NOMO-1 treated with DMSO at 0.1 percent for 48 hours (cell line): ENCODE data around the gene DENND6B.
A peak's percentile ranks its signal among the peaks of the same experiment; 100 is the strongest.
"Not testable (repeated sequence)": the region's sequence is repeated elsewhere in the genome, so short reads cannot be mapped to it uniquely, and the experiment has no call there.

Source experiments
- DNase-seq: peaks from one replicate; lab custom pipeline; 2025; ENCODE audit not compliant: unreplicated experiment; lab: John Stamatoyannopoulos, UW

DENND6B gene

GRCh38 chr22:50339945-50340879, 13.4 kb upstream of the DENND6B start:
- DNase-seq, result peak; percentile 32

GRCh38 chr22:50338860-50339462, 12.1 kb upstream of the DENND6B start:
- DNase-seq, result no peak

DNA sequence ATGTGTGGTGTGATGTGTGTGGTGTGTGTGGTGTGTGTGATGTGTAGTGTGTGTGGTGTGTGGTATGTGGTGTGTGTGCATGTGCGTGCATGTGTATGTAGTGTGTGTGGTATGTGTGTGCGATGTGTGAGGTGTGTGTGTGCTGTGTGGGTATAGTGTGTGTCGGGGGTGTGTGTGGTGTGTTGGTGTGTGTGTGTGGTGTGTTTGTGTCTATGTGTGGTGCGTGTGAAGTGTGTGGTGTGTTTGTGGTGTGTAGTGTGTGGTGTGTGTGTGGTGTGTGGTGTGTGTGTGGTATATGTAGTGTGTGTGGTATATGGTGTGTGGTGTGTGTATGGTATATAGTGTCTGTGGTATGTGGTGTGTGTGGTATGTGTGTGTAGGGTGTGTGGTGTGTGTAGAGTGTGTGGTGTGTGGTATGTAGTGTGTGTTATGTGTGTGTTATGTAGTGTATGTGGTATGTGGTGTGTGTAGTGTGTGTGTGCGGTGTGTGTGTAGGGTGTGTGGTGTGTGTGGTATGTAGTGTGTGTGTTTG, 11.3 kb upstream of the DENND6B start:
- DNase-seq, result no peak

DNA sequence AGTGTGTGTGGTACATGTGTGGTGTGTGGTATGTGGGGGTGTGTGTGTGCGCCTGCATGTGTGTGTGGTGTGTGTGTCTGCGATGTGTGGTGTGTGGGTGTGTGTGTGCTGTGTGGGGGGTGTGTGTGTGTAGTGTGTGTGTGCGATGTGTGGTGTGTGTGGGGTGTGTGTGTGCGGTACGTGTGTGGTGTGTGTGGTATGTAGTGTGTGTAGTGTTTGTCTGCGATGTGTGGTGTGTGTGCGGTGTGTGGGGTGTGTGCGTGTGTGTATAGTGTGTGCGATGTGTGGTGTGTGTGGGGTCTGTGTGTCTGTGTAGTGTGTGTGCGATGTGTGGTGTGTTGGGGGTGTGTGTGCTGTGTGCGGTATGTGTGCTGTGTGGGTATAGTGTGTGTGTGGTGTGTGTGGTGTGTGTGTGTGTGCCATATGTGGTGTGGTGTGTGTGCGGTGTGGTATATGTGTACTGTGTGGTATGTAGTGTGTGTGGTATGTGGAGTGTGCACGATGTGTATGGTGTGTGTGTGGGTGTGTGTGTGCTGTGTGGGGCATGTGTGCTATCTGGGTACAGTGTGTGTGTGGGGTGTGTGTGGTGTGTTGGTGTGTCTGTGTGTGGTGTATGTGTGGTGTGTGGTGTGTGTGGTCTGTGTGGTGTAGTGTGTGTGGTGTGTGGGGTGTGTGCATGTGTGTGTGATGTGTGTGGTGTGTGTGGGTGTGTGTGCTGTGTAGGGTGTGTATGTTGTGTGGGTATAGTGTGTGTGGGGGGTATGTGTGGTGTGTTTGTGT, 10.6 kb upstream of the DENND6B start:
- DNase-seq, result no peak

GRCh38 chr22:50334433-50334832, 7.6 kb upstream of the DENND6B start:
- DNase-seq, result not testable (repeated sequence)

DNA sequence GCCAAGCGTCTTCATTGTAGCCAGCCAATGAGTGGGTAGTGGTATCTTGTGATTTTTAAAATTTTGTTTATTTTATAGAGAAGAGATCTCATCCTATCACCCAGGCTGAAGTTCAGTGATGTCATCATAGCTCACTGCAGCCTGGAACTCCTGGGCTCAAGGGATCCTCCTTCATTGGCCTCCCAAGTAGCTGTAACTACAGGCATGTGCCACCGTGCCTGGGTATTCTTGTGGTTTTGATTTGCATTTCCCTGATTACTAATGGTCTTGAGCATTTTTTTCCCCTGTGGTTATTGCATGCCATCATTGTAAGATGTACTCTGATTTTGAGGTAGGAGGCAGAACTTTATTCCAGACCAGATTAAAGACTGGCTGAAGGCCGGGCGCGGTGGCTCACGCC, 2.4 kb upstream of the DENND6B start:
- DNase-seq, result no peak

DNA sequence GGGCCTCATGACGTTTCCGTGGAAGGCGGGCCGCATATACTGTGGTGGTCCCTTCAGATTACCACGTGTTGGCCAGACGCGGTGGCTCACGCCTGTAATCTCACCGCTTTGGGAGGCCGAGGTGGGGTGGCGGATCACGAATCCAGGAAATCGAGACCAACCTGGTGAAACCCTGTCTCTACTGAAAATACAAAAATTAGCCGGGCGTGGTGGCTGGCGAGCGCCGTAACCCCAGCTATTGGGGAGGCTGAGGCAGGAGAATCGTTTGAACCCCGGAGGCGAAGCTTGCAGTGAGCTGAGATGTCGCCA, 853 bp upstream of the DENND6B start:
- DNase-seq, result no peak

- no peak for DNase-seq
Observed at GRCh38 chr22:50326225-50326955, 422 bp downstream of the DENND6B start.

DNA sequence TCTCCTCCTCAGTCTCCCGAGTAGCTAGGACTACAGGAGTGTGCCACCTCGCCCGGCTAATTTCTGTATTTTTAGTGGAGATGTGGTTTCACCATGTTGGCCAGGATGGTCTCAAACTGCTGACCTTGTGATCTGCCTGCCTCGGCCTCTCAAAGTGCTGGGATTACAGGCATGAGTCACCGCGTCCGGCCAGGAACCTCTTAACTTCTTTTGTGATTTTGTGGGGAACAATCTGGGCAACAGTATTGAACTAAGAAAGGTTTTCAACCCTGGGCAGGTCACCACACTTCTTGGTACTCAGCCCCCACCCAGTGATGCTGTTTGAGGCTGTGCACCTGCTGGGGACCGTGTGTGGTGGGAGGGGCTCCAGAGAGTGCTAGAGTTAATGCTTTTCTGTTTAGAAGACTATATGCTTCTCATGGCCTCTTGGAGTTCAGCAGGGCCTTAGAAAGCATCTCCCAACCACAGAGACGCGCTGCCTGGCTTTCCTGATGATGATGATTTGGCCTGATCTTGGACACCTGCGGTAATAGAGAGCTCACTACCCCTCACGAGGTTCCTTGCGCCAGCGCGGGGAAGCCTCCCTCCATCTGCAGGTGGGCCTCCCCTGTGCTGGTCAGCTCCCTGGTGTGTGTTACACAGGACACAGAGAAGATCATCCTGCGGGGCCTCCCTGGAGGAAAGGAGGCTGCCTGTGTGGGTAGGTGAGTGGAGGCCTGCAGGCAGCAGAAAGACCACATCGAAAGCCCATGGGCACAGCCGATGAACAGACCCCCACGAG, 1.2 kb downstream of the DENND6B start:
- DNase-seq, result no peak

DNA sequence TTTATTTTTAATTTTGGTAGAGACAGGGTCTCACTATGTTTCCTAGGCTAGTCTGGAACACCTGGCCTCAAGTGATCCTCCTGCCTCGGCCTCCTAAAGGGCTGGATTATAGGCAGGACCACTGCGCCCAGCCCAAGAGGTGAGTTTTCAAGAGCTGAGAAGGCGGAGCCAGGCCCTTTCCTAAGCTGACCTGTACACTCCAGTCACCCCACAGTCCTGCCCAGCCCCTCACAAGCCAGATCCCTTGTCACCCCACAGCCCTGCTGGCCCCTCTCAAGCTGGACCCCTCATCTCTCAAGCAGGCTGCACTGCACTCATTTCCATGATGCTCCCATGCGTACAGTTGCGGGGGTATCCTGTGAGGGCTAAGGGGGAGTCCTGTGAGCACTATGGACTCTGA, 2.9 kb downstream of the DENND6B start:
- DNase-seq, result no peak

DNA sequence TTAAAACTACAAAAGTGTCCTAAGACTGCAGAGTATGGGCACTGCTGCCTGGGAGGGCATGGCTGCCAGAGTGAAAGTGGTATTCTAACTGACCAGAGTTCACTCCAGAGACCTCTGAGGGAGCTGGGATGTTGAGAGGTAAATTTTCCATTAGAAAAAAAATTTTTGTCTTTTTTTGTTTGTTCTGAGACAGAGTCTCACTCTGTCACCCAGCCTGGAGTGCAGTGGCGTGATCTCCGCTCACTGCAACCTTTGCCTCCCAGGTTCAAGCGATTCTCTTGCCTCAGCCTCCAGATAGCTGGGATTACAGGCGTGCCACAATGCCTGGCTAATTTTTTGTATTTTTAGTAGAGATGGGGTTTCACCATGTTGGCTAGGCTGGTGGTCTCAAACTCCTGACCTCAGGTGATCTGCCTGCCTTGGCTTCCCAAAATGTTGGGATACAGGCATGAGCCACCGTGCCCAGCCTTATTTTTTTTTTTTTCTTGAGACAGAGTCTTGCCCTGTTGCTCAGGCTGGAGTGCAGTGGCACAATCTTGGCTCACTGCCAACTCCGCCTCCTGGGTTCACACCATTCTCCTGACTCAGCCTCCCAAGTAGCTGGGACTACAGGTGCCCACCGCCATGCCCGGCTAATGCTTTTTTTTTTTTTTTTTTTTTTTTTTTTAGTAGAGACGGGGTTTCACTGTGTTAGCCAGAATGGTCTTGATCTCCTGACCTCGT, 4.3 kb downstream of the DENND6B start:
- not testable (repeated sequence) for DNase-seq

DNA sequence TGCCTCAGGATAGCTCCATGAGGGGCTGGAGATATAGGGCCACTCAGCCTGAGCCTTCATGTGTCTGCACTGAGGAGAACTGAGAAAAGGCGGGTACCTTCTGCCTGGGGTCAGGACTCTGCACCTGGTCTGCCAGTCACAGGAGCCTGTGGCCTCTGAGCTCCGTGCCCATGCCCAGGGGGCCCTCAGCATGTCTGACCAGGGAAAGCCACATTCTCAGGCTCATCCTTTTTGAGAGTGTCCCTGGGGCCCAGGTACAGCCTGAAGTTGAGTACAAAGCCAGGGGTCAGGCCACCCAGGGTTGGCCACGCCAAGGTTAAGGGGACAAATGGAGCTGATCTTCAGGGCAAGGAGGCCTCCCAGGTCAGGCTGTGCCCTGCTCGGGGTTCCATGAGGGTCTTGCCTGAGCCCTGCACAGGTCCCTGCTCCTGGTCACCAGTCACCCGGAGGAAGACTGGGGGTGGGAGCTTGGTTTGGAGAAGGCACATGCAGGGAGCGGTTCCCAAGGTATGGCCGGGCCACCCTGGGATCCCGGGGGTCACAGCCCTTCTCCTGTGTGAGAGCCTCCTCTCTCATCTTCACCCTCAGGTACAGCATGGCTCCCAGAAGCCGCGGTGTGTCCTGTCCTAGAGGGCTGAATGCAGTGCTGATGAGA, 6.0 kb downstream of the DENND6B start:
- DNase-seq, result no peak

DNA sequence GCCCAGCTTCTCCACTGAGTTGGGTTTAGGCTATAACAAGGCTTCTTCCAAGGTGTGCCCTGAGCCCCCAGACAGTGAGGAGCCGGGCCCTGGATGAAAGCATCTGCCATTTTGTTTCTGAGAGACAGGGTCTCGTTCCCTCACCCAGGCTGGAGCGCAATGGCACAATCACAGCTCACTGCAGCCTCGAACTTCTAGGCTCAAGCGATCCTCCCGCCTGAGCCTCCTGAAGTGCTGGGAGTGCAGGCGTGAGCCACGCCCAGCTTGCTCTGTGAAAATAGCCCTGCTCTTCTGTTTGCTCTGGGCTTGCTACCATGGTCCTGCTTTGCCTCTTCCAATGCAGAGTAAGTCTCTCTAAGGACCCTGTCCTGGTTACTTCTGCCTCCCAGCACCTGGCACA, 6.7 kb downstream of the DENND6B start:
- no peak for DNase-seq

DNA sequence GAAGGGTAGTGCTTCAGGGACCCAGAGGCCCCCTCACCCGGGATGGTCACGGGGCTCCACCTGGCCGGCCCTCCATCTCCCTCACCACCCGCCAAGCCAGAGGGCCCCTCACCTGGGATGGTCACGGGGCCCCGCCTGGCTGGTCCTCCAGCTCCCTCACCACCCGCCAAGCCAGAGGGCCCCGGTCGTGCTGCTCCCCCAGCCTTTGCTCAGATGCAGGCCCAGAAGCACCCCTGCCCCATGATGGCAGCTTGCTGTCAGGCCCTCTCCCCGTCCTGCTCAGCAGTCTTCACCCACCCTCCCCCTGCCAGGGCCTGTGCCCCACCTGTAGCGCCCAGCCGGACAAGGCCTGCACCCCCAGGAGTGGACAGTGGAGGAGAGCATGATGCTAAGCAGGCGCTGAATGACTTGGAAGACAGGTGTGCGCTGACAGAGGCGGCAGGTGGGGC, 7.3 kb downstream of the DENND6B start:
- no peak for DNase-seq

DNA sequence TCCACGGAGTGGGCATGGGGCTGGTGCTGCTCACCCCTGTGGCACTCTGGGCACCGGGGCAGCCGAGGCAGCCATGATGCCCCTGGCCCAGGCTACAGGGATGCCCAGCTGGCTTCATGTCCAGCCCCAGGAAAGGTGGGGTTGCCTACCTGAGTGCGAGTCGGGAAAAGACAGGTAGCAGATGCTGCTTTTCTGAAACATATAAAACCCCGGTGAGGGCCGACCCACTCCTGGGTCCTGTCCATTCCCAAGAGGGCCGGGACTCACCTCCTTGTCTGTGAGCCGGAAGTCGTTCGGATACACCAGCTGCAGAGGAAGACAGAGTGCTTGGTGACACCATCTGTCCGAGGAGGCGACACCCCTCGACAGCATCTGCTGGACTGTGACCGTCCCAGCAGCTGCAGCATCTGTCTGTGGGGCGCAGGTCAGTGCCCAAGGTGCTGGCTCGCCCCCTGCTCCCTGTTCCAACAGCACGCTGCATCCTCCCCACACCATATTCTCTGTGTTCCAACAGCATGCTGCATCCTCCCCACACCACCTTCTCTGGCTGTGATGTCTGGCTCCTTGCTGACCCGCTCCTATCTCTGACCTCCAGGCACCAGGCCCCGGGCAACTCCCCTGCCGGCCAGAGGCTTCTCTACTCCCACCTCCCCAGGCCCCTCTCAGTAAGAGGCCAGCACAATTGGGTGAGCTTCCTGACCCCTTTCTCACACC, 8.0 kb downstream of the DENND6B start:
- no peak for DNase-seq

DNA sequence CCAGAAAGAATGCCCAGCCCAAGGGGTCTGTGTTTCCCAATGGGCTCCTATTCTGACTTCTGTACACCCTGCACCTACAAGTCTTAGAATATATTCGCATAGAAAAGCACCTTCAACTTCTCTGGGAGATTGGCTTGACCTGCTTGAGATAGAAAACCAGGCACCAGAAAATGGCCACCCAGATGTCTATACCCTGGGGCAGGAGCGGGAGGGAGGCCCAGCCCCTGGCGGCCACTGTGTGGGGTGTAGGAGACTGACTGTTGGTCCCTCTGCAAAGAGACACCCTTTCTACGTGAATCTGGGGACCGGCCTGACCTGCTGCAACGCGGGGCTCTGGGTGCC, 8.5 kb downstream of the DENND6B start:
- no peak for DNase-seq

DNA sequence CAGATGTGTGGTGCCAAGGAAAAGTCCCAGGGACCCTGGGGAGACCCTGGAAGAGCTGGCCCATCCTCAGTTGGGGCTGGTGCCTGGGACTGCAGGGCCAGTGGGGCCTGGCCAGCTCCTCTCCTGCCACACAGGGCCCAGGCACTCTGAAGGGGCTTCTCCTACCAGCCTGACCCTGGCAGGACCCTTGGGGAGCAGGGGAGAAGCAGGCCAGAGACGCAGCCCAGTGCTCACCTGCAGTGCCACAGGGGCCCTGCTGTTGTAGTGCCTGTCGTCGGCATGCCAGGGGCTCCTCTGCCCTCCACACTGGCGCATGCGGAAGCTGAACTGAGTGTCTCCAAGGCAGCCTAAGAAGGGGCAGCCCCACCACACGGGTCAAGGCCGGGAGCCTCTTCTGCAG, 9.1 kb downstream of the DENND6B start:
- DNase-seq, result no peak

DNA sequence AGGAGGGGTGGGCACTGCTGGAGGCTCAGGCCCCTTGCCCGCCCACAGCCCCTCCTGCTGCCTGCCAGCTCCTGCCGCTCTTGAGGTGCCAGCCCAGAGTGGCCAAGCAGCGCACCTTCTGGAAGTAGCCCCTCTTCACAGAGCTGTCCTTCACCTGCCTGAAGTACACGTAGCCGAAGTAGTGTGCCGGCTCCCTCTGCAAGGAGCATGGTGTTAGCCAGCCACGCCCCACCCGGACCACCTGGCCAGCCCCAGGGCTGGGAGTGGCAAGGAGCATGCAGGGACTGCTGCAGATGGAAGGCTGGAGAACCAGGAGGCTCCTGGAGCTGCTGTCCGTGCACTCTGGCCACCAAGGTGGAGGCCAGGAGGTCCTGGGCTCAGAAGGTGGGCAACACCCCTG, 9.6 kb downstream of the DENND6B start:
- no peak for DNase-seq
